ENCODE measurements around the gene PALM3.

PALM3 gene

DNA sequence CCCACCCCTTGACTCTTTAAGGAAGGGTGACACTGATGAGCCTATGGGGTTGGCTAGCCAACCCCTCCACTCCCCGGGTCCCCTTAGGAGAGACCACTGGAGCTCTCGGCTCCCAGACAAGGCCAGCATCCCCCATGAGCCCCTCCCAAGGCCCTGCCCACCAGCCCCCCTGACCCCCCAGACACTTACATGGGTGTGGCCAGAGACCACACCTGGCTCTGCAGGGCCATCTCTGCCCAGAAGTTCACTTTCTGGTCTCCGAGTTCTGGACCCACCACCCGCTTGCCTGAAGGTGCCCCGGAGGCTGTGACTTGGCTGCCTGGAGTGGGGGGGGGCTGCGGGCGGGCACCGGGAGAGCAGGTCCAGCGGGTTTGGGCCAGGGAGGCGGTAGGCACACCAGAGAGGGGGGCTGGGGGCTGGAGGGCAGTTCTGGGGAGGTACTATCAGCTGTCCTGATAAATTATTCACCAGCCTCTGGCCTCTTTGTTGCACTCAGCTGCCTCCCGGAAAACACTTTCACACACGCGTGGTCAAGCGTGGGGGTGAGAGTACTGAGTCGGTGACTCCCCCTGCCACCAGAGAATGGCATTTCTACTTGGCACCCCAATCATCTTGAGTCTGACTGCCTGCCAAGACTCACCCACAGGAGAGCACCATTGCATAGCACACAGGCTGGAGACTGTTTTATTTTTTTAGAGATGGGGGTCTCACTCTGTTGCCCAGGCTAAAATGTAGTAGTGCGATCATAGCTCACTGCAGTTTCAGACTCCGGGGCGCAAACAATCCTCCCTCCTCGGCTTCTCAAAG is at the start of gene PALM3:
TSS of gene PALM3 (minus strand) at position 326 of the 807 bp plus-strand sequence. CDS start at position 230, 96 bp downstream.
- Mint-ChIP-seq H3K27me3 (peaks cover 57% of the 10 kb centered on the region), H3K4me3 (no peak within 1 kb of the TSS), H3K4me1 (peaks cover 31% of the 10 kb centered on the region), H3K9me3 (no peaks in the 10 kb centered on the region), H3K27ac (no peak within 1 kb of the TSS), H3K36me3 (no peaks in the 10 kb centered on the region)
- peak; percentile 19 for ATAC-seq

GRCh38 chr19:14111486-14111885 is 49.6 kb upstream of the PALM3 start:
- H3K4me3 Mint-ChIP-seq = no peak overlapping the region
- no peaks in the 10 kb centered on the region for H3K9me3 Mint-ChIP-seq
- H3K4me1 Mint-ChIP-seq = peaks cover 29% of the 10 kb centered on the region
- H3K27ac Mint-ChIP-seq = peak overlapping the region; percentile 27
- H3K27me3 Mint-ChIP-seq = no peaks in the 10 kb centered on the region
- ATAC-seq = no peak
- H3K36me3 Mint-ChIP-seq = peaks cover 9% of the 10 kb centered on the region

DNA sequence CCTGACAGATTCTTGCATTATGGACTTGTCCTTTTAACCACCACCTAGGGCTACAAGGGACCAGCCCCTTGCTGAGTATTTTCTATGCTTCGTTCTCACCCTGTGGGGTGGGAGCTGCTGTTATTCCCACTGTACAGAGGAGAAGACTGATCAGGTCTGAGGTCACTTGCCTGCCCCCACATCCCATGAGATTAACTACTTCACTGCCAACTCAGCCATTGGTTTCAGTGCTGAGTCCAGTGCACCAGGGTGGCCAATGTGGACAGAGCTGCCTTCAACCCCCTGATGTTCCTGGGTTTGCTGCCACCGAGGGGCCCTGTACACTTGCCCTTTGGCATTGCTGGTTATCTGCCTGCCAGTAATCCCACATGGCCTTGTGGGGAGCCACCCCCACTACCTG is 48.8 kb upstream of the PALM3 start:
- Mint-ChIP-seq H3K27ac (peak overlapping the region; percentile 27), H3K4me1 (peaks cover 21% of the 10 kb centered on the region), H3K4me3 (no peak overlapping the region), H3K36me3 (peaks cover 10% of the 10 kb centered on the region), H3K27me3 (no peaks in the 10 kb centered on the region), H3K9me3 (no peaks in the 10 kb centered on the region)
- no peak for ATAC-seq

DNA sequence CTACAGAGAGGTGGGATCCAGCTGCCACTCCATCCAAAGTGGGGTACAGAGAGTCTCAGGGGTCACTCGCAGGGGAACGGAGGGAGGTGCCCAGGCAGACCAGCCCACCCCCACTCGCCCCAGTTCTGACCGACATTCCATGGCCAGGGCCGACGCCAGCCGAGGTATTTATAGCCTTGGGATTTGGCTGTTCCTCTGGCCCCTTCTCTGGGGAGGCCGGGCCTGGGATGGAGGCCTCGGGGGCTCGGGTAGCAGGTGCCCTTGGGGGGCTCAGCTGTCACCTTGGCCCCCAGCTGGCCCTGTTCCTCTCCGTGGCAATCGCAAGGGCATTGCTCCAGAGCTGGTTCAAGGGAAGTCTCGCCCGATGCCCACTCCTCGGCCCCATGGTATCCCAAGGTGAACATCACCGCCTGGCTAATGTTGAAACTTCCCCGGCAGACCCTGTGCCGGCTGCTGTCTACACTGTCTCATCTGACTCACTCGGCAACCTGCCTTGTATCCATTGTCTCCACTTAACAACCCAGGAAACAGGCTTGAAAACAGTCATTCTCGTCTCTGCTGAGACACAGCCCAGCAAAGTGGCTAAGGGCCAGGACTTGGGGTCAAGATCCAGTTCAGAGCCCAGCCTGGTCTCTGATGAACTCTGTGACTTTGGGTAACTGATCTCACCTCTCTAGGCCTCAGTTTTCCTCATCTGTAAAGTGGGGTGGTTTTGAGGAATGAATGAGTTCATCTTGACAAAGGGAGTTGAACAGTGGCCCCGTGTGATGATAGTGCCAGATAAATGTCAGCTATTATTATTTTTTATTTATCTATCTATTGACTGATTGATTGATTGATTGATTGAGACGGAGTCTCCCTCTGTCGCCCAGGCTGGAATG is 45.9 kb upstream of the PALM3 start:
- Mint-ChIP-seq H3K4me1 (no peaks in the 10 kb centered on the region), H3K27me3 (no peaks in the 10 kb centered on the region), H3K36me3 (peaks cover 10% of the 10 kb centered on the region), H3K27ac (no peak overlapping the region), H3K4me3 (no peak overlapping the region), H3K9me3 (no peaks in the 10 kb centered on the region)
- ATAC-seq = no peak

- H3K27me3 Mint-ChIP-seq = no peaks in the 10 kb centered on the region
- ATAC-seq = peak; percentile 58
- no peak overlapping the region for H3K4me3 Mint-ChIP-seq
- peaks cover 10% of the 10 kb centered on the region for H3K36me3 Mint-ChIP-seq
- H3K9me3 Mint-ChIP-seq = no peaks in the 10 kb centered on the region
- no peak overlapping the region for H3K27ac Mint-ChIP-seq
- no peaks in the 10 kb centered on the region for H3K4me1 Mint-ChIP-seq
These were observed 45.0 kb upstream of the PALM3 start for GRCh38 chr19:14106840-14107239.

GRCh38 chr19:14105680-14106079 is 43.8 kb upstream of the PALM3 start:
- Mint-ChIP-seq H3K4me1 (no peaks in the 10 kb centered on the region), H3K36me3 (peaks cover 13% of the 10 kb centered on the region), H3K9me3 (no peaks in the 10 kb centered on the region), H3K27ac (no peak overlapping the region), H3K4me3 (no peak overlapping the region), H3K27me3 (no peaks in the 10 kb centered on the region)
- ATAC-seq = no peak

DNA sequence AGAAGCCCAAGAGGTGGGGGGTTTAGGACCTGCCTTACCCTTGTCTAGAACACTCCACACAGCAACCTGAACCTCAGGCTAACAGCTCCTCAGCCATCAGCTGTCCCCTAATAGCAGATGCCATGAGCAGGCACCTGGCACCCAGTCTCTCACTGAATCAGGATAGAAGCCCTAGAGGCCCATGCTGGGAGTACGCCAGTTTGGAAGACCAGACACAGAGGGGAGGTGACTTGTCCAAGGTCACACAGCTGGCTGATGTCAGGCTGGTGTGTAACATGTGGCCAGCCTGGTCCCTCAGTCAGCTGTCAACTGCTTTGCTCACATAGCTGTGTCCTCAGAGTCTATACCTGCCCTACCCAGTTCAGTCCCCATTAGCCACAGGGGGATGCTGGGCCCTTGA is 41.4 kb upstream of the PALM3 start:
- peaks cover 16% of the 10 kb centered on the region for H3K36me3 Mint-ChIP-seq
- no peak overlapping the region for H3K27ac Mint-ChIP-seq
- ATAC-seq = no peak
- no peaks in the 10 kb centered on the region for H3K27me3 Mint-ChIP-seq
- H3K4me3 Mint-ChIP-seq = no peak overlapping the region
- no peaks in the 10 kb centered on the region for H3K4me1 Mint-ChIP-seq
- H3K9me3 Mint-ChIP-seq = no peaks in the 10 kb centered on the region

DNA sequence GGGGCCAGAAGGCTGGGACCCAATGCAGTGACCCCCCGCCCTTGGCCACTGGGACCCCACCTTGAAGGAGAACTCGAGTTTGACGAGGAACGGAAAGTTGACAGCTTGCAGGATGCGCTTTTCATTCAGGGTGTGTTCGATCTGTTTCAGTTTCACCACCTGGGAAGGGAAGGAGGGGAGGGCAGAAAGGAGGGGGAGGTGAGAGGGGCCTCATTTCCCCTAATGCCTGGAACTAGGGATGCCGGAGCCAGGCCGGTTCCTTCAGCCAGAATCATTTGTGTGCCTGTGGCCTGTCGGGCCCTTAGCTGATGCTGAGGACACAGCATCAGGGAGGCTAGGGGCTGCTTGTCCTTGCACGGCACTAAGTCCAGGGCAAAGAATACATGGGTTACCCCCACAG is 40.9 kb upstream of the PALM3 start:
- Mint-ChIP-seq H3K36me3 (peaks cover 21% of the 10 kb centered on the region), H3K4me3 (no peak overlapping the region), H3K27me3 (no peaks in the 10 kb centered on the region), H3K4me1 (no peaks in the 10 kb centered on the region), H3K27ac (no peak overlapping the region), H3K9me3 (no peaks in the 10 kb centered on the region)
- no peak for ATAC-seq

- Mint-ChIP-seq H3K27ac (no peak overlapping the region), H3K36me3 (peaks cover 25% of the 10 kb centered on the region), H3K4me3 (no peak overlapping the region), H3K4me1 (no peaks in the 10 kb centered on the region), H3K27me3 (no peaks in the 10 kb centered on the region), H3K9me3 (no peaks in the 10 kb centered on the region)
- ATAC-seq = no peak
These were observed 40.3 kb upstream of the PALM3 start for GRCh38 chr19:14102102-14102696.

GRCh38 chr19:14101003-14101545 is 39.2 kb upstream of the PALM3 start:
- H3K9me3 Mint-ChIP-seq = no peaks in the 10 kb centered on the region
- H3K4me3 Mint-ChIP-seq = no peak overlapping the region
- H3K27me3 Mint-ChIP-seq = no peaks in the 10 kb centered on the region
- H3K27ac Mint-ChIP-seq = no peak overlapping the region
- peaks cover 26% of the 10 kb centered on the region for H3K36me3 Mint-ChIP-seq
- ATAC-seq = no peak
- no peaks in the 10 kb centered on the region for H3K4me1 Mint-ChIP-seq

DNA sequence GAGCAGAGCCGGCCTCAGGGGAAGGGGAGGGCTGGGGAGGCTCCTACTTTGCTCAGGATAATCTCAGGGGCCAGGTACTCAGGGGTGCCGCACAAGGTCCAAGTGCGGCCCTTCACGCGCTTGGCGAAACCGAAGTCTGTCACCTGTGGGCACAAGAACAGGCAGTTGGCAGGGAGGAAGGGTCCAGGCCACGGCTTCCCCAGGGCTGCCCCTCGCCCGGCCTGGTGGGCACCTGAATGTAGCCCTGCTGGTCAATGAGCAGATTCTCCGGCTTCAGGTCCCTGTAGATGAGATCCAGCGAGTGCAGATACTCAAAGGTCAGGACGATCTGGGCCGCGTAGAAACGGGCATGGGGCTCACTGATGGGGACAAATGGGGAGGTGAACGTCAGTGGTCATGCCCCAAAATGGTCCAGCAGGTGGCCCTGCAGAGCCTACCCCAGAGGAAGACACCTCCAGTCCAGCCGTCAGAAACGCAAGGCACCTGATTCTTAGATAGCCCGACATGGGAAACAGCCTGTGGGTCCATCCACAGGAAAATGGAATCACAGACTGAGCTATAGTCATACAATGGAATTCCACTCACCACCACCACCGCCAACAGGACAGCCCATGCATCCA is 35.8 kb upstream of the PALM3 start:
- Mint-ChIP-seq H3K36me3 (peaks cover 26% of the 10 kb centered on the region), H3K4me3 (no peak overlapping the region), H3K27me3 (no peaks in the 10 kb centered on the region), H3K4me1 (no peaks in the 10 kb centered on the region), H3K27ac (no peak overlapping the region), H3K9me3 (peaks cover 3% of the 10 kb centered on the region)
- ATAC-seq = no peak

- peaks cover 3% of the 10 kb centered on the region for H3K9me3 Mint-ChIP-seq
- no peak for ATAC-seq
- no peak overlapping the region for H3K27ac Mint-ChIP-seq
- no peaks in the 10 kb centered on the region for H3K27me3 Mint-ChIP-seq
- H3K4me1 Mint-ChIP-seq = peaks cover 10% of the 10 kb centered on the region
- no peak overlapping the region for H3K4me3 Mint-ChIP-seq
- peaks cover 26% of the 10 kb centered on the region for H3K36me3 Mint-ChIP-seq
These were observed 34.6 kb upstream of the PALM3 start for GRCh38 chr19:14096272-14096992.

GRCh38 chr19:14094854-14095253 is 33.0 kb upstream of the PALM3 start:
- peaks cover 20% of the 10 kb centered on the region for H3K36me3 Mint-ChIP-seq
- ATAC-seq = no peak
- H3K4me3 Mint-ChIP-seq = no peak overlapping the region
- no peaks in the 10 kb centered on the region for H3K27me3 Mint-ChIP-seq
- H3K9me3 Mint-ChIP-seq = peaks cover 3% of the 10 kb centered on the region
- H3K4me1 Mint-ChIP-seq = peaks cover 12% of the 10 kb centered on the region
- H3K27ac Mint-ChIP-seq = no peak overlapping the region

DNA sequence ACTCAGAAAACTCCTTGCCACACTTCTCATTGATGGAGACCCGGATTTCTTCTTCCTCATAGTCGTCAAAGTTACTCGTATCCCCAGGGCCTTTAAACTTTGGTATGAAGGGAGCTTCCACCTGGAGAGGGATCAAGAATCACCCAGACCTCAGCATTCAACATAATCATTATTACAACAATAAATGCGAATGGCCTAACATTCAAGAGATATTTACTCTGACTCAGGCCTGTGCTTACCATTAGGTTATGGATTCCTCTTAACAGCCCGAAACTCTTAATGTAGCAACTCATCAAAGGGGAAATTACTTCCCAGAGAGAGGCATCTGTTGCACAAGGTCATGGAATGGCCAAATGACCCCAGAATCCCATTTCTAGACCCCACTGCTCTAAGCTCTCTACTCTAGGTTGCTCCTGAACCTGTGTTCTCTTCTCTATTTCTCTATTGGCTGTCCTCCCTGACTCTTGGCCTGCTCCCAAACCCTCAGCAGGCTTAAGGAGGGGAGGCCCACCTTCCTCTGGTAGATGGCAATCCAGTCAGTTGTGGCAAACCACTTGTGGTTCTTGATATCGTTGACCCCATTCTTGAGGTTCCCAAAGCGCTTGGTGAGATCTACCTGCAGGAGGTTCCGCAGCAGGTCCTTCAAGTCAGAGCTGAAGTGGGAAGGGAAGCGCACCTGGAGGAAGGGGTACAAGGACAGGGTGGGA is 31.4 kb upstream of the PALM3 start:
- Mint-ChIP-seq H3K4me3 (no peak overlapping the region), H3K4me1 (peaks cover 18% of the 10 kb centered on the region), H3K27ac (no peak overlapping the region), H3K9me3 (peaks cover 3% of the 10 kb centered on the region), H3K36me3 (peaks cover 29% of the 10 kb centered on the region), H3K27me3 (no peaks in the 10 kb centered on the region)
- ATAC-seq = no peak

All from stimulated activated memory B cell treated with anti-CD40 and anti-IgM and Interleukin-4, amounts not matched to agents 10 μg/mL and 1 μg/mL and 100 μg/mL, for 72 hours (primary cell).